GM18873 (cell line): ENCODE measurements around the gene ARL8A.
"Not testable (repeated sequence)": the region's sequence is repeated elsewhere in the genome, so short reads cannot be mapped to it uniquely, and the experiment has no call there.

Experiments used
- ATAC-seq: cut with Tn5 transposase; IDR thresholded peaks from one replicate; pipeline ENCODE4 v1.9.1; 2021; ENCODE audit warnings: mild to moderate bottlenecking, moderate library complexity, moderate number of reproducible peaks; ENCODE audit not compliant: unreplicated experiment, low FRiP score

The ARL8A gene

GRCh38 chr1:202122639-202123335, 21.8 kb downstream of the ARL8A start, which contains the start of gene GPR37L1:
Gene GPR37L1 (plus strand): TSS chr1:202122917. CDS start chr1:202122964, 47 bp downstream.
- ATAC-seq = no peak

GRCh38 chr1:202121006-202121405, 23.5 kb downstream of the ARL8A start:
- ATAC-seq = no peak

GRCh38 chr1:202117898-202118371, 26.6 kb downstream of the ARL8A start:
- no peak for ATAC-seq

- ATAC-seq = no peak
These were observed 28.2 kb downstream of the ARL8A start for GRCh38 chr1:202116287-202116686.

GRCh38 chr1:202113690-202114300, 30.7 kb downstream of the ARL8A start:
- peak; percentile 43 for ATAC-seq

GRCh38 chr1:202112859-202113689, 31.5 kb downstream of the ARL8A start:
- ATAC-seq = no peak

GRCh38 chr1:202111589-202111988, 32.9 kb downstream of the ARL8A start:
- ATAC-seq = not testable (repeated sequence)

- ATAC-seq = no peak
These were observed 33.6 kb downstream of the ARL8A start for GRCh38 chr1:202110977-202111376.

GRCh38 chr1:202107801-202108731, 36.5 kb downstream of the ARL8A start:
- no peak for ATAC-seq

- no peak for ATAC-seq
These were observed 37.2 kb downstream of the ARL8A start for GRCh38 chr1:202107321-202107761.

GRCh38 chr1:202106340-202107254, 37.9 kb downstream of the ARL8A start:
- ATAC-seq = no peak

GRCh38 chr1:202105571-202106339, 38.8 kb downstream of the ARL8A start:
- ATAC-seq = no peak

- no peak for ATAC-seq
These were observed 40.5 kb downstream of the ARL8A start for GRCh38 chr1:202104073-202104472.

GRCh38 chr1:202101184-202101583, 43.4 kb downstream of the ARL8A start:
- no peak for ATAC-seq

- no peak for ATAC-seq
These were observed 50.7 kb downstream of the ARL8A start for GRCh38 chr1:202093858-202094257.

- no peak for ATAC-seq
These were observed 53.5 kb downstream of the ARL8A start for GRCh38 chr1:202090994-202091393.

- ATAC-seq = no peak
These were observed 56.3 kb downstream of the ARL8A start for GRCh38 chr1:202088206-202088605.
